ENCODE measurements around the gene FADD. TPM values are rescaled to one million over a fixed set of nuclear protein-coding genes. Genes with fewer than 3 reads are reported as not detected.

FADD gene
- total and polyA plus RNA-seq, 8 donors: 4.0 to 20.4 (median 16.5) TPM

DNA sequence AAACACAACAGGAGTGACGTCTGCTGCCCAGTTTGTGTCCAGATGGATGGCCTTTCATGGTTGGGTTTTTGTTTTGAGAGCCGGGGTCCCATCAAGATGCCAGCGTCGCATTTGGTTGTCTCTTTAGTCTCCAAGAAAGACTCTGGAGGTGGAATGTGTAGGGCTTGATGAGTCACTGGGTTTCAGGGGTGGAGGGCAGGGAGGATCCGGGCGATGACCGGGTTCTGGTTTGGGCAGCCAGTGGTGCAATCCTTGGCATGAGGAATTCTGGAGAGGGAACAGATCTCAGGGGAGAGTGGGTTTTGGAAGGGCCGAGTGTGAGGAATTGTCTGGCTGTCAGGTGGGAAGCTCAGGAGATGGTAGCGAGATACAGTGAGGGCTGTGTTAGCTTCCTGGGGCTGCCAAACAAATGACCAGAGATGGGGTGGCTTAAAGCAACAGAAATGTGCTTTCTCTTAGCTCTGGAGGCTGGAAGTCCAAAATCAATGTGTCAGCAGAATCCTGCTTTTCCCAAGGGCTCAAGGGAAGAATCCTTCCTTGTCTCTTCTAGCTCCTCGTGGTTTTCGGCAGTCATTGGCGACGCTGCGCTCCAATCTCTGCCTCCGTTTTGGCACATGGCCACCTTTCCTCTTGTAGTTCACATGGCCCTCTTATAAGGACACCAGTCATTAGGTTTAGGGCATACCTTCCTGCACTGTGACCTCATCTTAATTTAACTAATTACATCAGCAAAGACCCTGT is 41.0 kb downstream of the FADD start:
- TF ChIP-seq POLR2A (IDR thresholded peaks at IDR 0.05) (no peak), POLR2AphosphoS5 (IDR thresholded peaks at IDR 0.05) (no peak), EP300 (IDR thresholded peaks at IDR 0.05) (no peak)
- TF ChIP-seq, protein P1, sequence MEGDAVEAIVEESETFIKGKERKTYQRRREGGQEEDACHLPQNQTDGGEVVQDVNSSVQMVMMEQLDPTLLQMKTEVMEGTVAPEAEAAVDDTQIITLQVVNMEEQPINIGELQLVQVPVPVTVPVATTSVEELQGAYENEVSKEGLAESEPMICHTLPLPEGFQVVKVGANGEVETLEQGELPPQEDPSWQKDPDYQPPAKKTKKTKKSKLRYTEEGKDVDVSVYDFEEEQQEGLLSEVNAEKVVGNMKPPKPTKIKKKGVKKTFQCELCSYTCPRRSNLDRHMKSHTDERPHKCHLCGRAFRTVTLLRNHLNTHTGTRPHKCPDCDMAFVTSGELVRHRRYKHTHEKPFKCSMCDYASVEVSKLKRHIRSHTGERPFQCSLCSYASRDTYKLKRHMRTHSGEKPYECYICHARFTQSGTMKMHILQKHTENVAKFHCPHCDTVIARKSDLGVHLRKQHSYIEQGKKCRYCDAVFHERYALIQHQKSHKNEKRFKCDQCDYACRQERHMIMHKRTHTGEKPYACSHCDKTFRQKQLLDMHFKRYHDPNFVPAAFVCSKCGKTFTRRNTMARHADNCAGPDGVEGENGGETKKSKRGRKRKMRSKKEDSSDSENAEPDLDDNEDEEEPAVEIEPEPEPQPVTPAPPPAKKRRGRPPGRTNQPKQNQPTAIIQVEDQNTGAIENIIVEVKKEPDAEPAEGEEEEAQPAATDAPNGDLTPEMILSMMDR (IDR thresholded peaks at IDR 0.05): no peak
- Histone ChIP-seq H3K4me1 (no peaks in the 10 kb centered on the region), H3K27me3 (peaks cover 0 to 22% (median 0%) of the 10 kb centered on the region in 3 donors), H3K27ac (no peak overlapping the region), H3K36me3 (no peaks in the 10 kb centered on the region), H3K4me3 (no peak overlapping the region), H3K9me3 (no peaks in the 10 kb centered on the region)
- 89 to 92% (median 92%) methylated on average over 15 of the region's 15 CpGs for WGBS, 5 donors
- no peak for DNase-seq
- intact Hi-C loops (cut with DNase I; ENCODE audit: low total_unique reads): no loop called here

DNA sequence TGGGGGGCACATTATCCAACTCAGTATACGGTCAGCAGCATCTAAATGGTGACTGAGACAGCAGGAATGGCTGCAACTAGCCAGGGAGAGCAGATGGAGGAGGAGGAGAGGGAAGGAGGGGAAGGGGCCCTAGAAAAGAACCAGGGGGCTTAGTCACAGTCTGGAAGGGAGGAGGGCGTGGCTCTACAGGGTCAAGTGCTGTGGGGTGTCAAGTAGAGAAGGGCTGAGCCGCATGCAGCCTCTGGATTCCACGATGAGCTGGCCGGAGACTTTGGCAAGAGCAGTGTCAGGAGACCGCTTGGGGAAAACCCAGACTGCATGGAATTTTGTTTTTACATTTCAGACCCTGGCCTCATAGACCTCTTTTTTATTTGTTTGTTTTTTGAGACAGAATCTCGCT is 41.6 kb downstream of the FADD start:
- no peak for DNase-seq
- WGBS, 5 donors: 69 to 80% (median 76%) methylated on average over 7 of the region's 7 CpGs

DNA sequence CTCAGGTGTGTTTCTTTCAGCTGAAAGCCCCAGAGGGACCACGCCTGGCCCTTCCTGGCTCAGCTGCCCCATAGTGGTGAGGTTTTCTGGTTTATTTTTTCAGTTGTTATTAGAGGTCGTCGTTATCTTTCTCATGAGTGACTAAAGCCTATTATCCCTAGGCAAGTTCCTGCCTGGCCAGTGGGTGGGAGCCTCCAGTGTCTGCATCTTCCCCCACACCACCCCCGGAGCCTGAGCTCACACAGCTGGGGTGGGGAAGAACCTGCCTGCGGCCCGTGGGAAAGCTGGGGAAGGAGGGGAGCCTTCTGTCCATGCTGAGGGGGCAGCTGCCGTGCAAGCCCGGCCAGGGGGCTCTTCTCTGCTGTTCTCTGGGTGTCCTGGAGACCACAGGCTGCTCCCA is 43.1 kb downstream of the FADD start:
- no peak for DNase-seq
- intact Hi-C loops (cut with DNase I; ENCODE audit: low total_unique reads): no loop called here
- H3K27ac ChIP-seq: no peak overlapping the region
- H3K4me1 ChIP-seq: no peaks in the 10 kb centered on the region
- no peak for TF ChIP-seq EP300 (IDR thresholded peaks at IDR 0.05)
- TF ChIP-seq, protein P1 (IDR thresholded peaks at IDR 0.05): no peak
- no peaks in the 10 kb centered on the region for H3K36me3 ChIP-seq
- H3K4me3 ChIP-seq: no peak overlapping the region
- 46 to 54% (median 50%) methylated on average over 8 of the region's 8 CpGs for WGBS, 5 donors
- no peaks in the 10 kb centered on the region for H3K9me3 ChIP-seq
- peaks cover 0 to 7% (median 0%) of the 10 kb centered on the region in 3 donors for H3K27me3 ChIP-seq

More for the DNA sequence above, 41.6 kb downstream of the FADD start:
- intact Hi-C loops (cut with DNase I; ENCODE audit: low total_unique reads): no loop called here
- H3K27me3 ChIP-seq: peaks cover 0 to 22% (median 0%) of the 10 kb centered on the region in 3 donors
- H3K4me3 ChIP-seq: no peak overlapping the region
- no peak overlapping the region for H3K27ac ChIP-seq
- H3K9me3 ChIP-seq: no peaks in the 10 kb centered on the region
- TF ChIP-seq POLR2A (IDR thresholded peaks at IDR 0.05) (no peak), EP300 (IDR thresholded peaks at IDR 0.05) (no peak), POLR2AphosphoS5 (IDR thresholded peaks at IDR 0.05) (no peak)
- TF ChIP-seq, protein P1 (IDR thresholded peaks at IDR 0.05): no peak
- H3K4me1 ChIP-seq: no peaks in the 10 kb centered on the region
- no peaks in the 10 kb centered on the region for H3K36me3 ChIP-seq

DNA sequence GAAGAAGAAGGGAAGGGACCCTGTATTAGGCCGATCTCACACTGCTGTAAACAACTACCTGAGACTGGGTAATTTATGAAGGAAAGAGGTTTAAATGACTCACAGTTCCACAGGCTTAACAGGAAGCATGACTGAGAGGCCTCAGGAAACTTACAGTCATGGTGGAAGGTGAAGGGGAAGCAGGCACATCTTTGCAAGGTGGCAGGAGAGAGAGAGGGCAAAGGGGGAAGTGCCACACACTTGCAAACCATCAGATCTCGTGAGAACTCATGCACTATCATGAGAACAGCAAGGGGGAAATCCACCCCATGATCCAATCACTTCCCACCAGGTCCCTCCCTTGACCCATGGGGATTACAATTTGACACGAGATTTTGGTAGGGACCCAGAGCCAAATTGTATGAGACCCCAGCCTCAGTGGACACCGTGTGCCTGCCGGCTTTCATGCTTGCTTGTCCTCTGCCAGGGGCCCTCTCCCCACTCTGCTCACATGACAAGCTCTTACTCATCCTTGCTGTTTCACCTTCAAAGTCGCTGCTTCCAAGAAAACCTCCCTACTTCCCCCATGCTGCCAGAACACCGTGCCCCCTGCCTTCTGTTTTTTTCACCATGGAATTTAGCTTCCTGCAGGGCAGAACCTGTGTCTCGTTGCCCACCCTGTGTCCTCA is 44.1 kb downstream of the FADD start:
- no peak for TF ChIP-seq POLR2AphosphoS5 (IDR thresholded peaks at IDR 0.05)
- TF ChIP-seq EP300 (IDR thresholded peaks at IDR 0.05): no peak
- TF ChIP-seq, protein P1 (IDR thresholded peaks at IDR 0.05): no peak
- TF ChIP-seq POLR2A (IDR thresholded peaks at IDR 0.05): no peak
- Histone ChIP-seq H3K36me3 (no peaks in the 10 kb centered on the region), H3K4me3 (no peak overlapping the region), H3K4me1 (no peaks in the 10 kb centered on the region), H3K9me3 (no peaks in the 10 kb centered on the region), H3K27me3 (peaks cover 0 to 6% (median 0%) of the 10 kb centered on the region in 3 donors), H3K27ac (no peak overlapping the region)
- WGBS, 5 donors: 55 to 67% (median 65%) methylated on average over 8 of the region's 8 CpGs
- intact Hi-C loops (cut with DNase I; ENCODE audit: low total_unique reads): no loop called here
- no peak for DNase-seq
